Astrocyte (in vitro differentiated cells and primary cell): ENCODE data around the gene ACKR1. TPM values are rescaled to one million over a fixed set of nuclear protein-coding genes. Genes with fewer than 3 reads are reported as not detected.

ENCODE experiments used
- DNase-seq: peaks from one replicate; pipeline ENCODE4 v3.0.0-alpha.2; 2010; ENCODE audit warnings: low read depth
- FAIRE-seq: peaks from 2 replicates; lab custom pipeline; 2011; peaks lifted over from hg19 to GRCh38; lab: Jason Lieb, UNC
- H2AFZ ChIP-seq: 2 replicates; pipeline ENCODE4 v1.6.0; 2012; ENCODE audit warnings: low read depth, low read length, inconsistent platforms
- H3K27ac ChIP-seq: 2 replicates; pipeline ENCODE4 v1.5.1; 2011; ENCODE audit warnings: low read depth, low read length, inconsistent platforms
- H3K27me3 ChIP-seq: 2 replicates; pipeline ENCODE4 v1.6.0; 2011; ENCODE audit warnings: low read length, inconsistent platforms; ENCODE audit not compliant: insufficient read depth
- H3K36me3 ChIP-seq: 2 replicates; pipeline ENCODE4 v1.5.1; 2011; ENCODE audit warnings: low read length, inconsistent platforms; ENCODE audit not compliant: insufficient read depth
- H3K4me1 ChIP-seq: 2 replicates; pipeline ENCODE4 v1.5.1; 2011; ENCODE audit warnings: low read length, inconsistent platforms; ENCODE audit not compliant: insufficient read depth
- H3K4me2 ChIP-seq: 2 replicates; pipeline ENCODE4 v1.6.0; 2012; ENCODE audit warnings: low read length, inconsistent platforms
- H3K4me3 ChIP-seq: 2 replicates; pipeline ENCODE4 v1.5.1; 2011; ENCODE audit warnings: low read depth, mild to moderate bottlenecking, low read length, inconsistent platforms; ENCODE audit not compliant: insufficient read depth
- H3K79me2 ChIP-seq: 2 replicates; pipeline ENCODE4 v1.6.0; 2012; ENCODE audit warnings: mild to moderate bottlenecking, low read length, inconsistent platforms; ENCODE audit not compliant: insufficient read depth
- H3K9ac ChIP-seq: 2 replicates; pipeline ENCODE4 v1.6.0; 2012; ENCODE audit warnings: mild to moderate bottlenecking, low read length, inconsistent platforms
- H3K9me3 ChIP-seq: 2 replicates; pipeline ENCODE4 v1.5.1; 2012; ENCODE audit warnings: low read depth, mild to moderate bottlenecking, low read length, inconsistent platforms; ENCODE audit not compliant: insufficient read depth
- H4K20me1 ChIP-seq: 2 replicates; pipeline ENCODE4 v1.6.0; 2012; ENCODE audit warnings: low read length, inconsistent platforms; ENCODE audit not compliant: insufficient read depth
- H3K27ac Mint-ChIP-seq: one replicate; pipeline ENCODE4 v1.8.0; 2021; ENCODE audit warnings: mild to moderate bottlenecking, mixed read lengths; ENCODE audit not compliant: unreplicated experiment
- H3K27me3 Mint-ChIP-seq: one replicate; pipeline ENCODE4 v1.8.0; 2021; ENCODE audit warnings: low read depth, mixed read lengths; ENCODE audit not compliant: unreplicated experiment
- H3K36me3 Mint-ChIP-seq: one replicate; pipeline ENCODE4 v1.8.0; 2021; ENCODE audit warnings: low read depth, mixed read lengths; ENCODE audit not compliant: unreplicated experiment
- H3K4me1 Mint-ChIP-seq: one replicate; pipeline ENCODE4 v1.8.0; 2021; ENCODE audit warnings: low read depth, mixed read lengths; ENCODE audit not compliant: unreplicated experiment
- H3K4me3 Mint-ChIP-seq: one replicate; pipeline ENCODE4 v1.8.0; 2021; ENCODE audit warnings: mild to moderate bottlenecking, moderate library complexity, mixed read lengths; ENCODE audit not compliant: unreplicated experiment
- H3K9me3 Mint-ChIP-seq: one replicate; pipeline ENCODE4 v1.8.0; 2021; ENCODE audit warnings: mild to moderate bottlenecking, mixed read lengths; ENCODE audit not compliant: unreplicated experiment
- EZH2 ChIP-seq: IDR thresholded peaks from 2 replicates; pipeline ENCODE4 v1.6.1; 2012; ENCODE audit warnings: mild to moderate bottlenecking, low read length, inconsistent platforms; ENCODE audit not compliant: insufficient read depth
- total RNA-seq: library from RNA; stranded (reverse); gene quantifications from 2 replicates; pipeline ENCODE4 v1.2.1, GENCODE V29; 2021
- TF ChIP-seq, protein P1 (sequence below): IDR thresholded peaks from 2 replicates; pipeline ENCODE4 v1.5.1; 2011; ENCODE audit warnings: low read depth, mild to moderate bottlenecking, inconsistent platforms, low read length, moderate library complexity; ENCODE audit not compliant: insufficient read depth

Gene ACKR1
- total RNA-seq, 1 donor from 2014 or later: 1.00 TPM

DNA sequence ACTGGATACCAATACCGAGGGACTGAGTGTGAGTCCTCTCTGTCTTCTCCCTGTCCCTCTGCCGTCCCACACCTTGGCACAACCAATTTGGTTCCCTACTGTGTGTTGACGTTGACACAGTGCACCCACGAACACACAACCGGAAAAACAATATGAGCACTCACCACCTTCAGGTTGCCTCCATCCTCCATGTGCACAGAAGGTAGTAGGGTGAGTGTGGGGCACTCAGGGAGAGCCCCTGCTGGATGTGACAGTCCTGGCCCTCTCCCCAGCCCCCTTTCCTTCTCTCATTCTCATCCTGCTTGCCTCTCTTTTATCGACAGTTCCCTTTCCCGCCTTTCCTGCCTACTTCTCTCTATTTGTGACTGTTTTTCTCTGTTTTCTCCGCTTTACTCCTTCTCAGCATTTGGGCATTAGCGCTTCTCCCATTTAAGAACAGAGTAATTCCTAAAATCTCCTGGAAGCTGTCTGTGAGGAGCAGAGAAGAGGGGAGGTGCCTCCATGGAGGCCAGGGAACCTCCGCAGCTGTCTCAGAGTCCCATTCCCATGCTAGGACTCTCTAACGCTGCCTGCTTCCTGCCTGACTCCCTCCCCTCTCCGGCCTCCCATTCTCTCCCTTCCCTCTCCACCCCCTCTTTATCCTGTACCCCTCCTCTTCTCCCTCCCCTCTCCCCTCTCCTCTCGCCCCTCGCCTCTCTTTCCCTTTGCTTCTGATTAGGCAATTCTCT is 16.9 kb upstream of the ACKR1 start:
- no peak for FAIRE-seq
- Mint-ChIP-seq H3K4me1 (peaks cover 7% of the 10 kb centered on the region), H3K4me3 (peak overlapping the region; percentile 82)

GRCh38 chr1:159188375-159188788 is 16.3 kb upstream of the ACKR1 start:
- Histone ChIP-seq H2AFZ (peak overlapping the region; percentile 26), H3K27ac (no peak overlapping the region), H4K20me1 (no peaks in the 10 kb centered on the region), H3K4me1 (no peaks in the 10 kb centered on the region), H3K36me3 (no peaks in the 10 kb centered on the region), H3K27me3 (peaks cover 20% of the 10 kb centered on the region), H3K79me2 (no peaks in the 10 kb centered on the region), H3K9ac (no peak overlapping the region), H3K4me3 (no peak overlapping the region), H3K9me3 (no peaks in the 10 kb centered on the region), H3K4me2 (peak overlapping the region; percentile 65)
- H3K27me3 Mint-ChIP-seq: peaks cover 18% of the 10 kb centered on the region
- H3K4me1 Mint-ChIP-seq: peaks cover 7% of the 10 kb centered on the region
- H3K4me3 Mint-ChIP-seq: peak overlapping the region; percentile 82
- TF ChIP-seq EZH2: no peak
- TF ChIP-seq, protein P1, sequence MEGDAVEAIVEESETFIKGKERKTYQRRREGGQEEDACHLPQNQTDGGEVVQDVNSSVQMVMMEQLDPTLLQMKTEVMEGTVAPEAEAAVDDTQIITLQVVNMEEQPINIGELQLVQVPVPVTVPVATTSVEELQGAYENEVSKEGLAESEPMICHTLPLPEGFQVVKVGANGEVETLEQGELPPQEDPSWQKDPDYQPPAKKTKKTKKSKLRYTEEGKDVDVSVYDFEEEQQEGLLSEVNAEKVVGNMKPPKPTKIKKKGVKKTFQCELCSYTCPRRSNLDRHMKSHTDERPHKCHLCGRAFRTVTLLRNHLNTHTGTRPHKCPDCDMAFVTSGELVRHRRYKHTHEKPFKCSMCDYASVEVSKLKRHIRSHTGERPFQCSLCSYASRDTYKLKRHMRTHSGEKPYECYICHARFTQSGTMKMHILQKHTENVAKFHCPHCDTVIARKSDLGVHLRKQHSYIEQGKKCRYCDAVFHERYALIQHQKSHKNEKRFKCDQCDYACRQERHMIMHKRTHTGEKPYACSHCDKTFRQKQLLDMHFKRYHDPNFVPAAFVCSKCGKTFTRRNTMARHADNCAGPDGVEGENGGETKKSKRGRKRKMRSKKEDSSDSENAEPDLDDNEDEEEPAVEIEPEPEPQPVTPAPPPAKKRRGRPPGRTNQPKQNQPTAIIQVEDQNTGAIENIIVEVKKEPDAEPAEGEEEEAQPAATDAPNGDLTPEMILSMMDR: no peak
- H3K36me3 Mint-ChIP-seq: no peaks in the 10 kb centered on the region
- no peak for FAIRE-seq
- H3K9me3 Mint-ChIP-seq: peaks cover 2% of the 10 kb centered on the region
- H3K27ac Mint-ChIP-seq: peak overlapping the region; percentile 11
- peak; percentile 3 for DNase-seq

More for the DNA sequence above, 16.9 kb upstream of the ACKR1 start:
- no peaks in the 10 kb centered on the region for H3K36me3 ChIP-seq
- Mint-ChIP-seq H3K27ac (peak overlapping the region; percentile 11), H3K27me3 (peaks cover 18% of the 10 kb centered on the region), H3K9me3 (peaks cover 2% of the 10 kb centered on the region), H3K36me3 (no peaks in the 10 kb centered on the region)
- H3K79me2 ChIP-seq: no peaks in the 10 kb centered on the region
- TF ChIP-seq, protein P1: no peak
- no peak for TF ChIP-seq EZH2
- peaks cover 20% of the 10 kb centered on the region for H3K27me3 ChIP-seq
- DNase-seq: no peak
- H3K4me3 ChIP-seq: no peak overlapping the region
- H3K9ac ChIP-seq: no peak overlapping the region
- no peaks in the 10 kb centered on the region for H3K9me3 ChIP-seq
- peak overlapping the region; percentile 65 for H3K4me2 ChIP-seq
- no peak overlapping the region for H2AFZ ChIP-seq
- no peaks in the 10 kb centered on the region for H4K20me1 ChIP-seq
- no peak overlapping the region for H3K27ac ChIP-seq
- H3K4me1 ChIP-seq: no peaks in the 10 kb centered on the region

DNA sequence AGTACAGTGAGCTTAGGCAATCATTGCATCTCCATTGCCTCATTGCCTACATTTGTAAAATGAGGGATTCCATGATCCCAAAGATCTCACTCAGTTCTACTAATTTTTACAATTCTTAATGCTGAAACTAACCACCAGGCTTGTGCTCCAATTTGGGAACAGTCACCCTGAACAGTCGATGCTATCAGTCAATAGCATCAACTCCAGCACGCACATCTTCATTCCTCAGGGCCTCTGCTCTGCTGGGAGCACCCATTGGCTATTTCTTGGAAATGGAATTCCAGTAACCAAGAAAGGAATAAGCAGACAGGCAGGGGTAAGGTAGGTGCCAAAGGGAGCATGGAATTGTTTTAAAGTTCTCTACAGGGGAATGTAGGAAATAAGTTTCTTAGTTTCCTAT is 14.2 kb upstream of the ACKR1 start:
- Mint-ChIP-seq H3K9me3 (peaks cover 2% of the 10 kb centered on the region), H3K27ac (no peak overlapping the region), H3K27me3 (peaks cover 18% of the 10 kb centered on the region), H3K36me3 (no peaks in the 10 kb centered on the region), H3K4me1 (peaks cover 7% of the 10 kb centered on the region), H3K4me3 (no peak overlapping the region)
- H3K4me1 ChIP-seq: no peaks in the 10 kb centered on the region
- H3K4me3 ChIP-seq: no peak overlapping the region
- H3K27ac ChIP-seq: no peak overlapping the region
- peaks cover 20% of the 10 kb centered on the region for H3K27me3 ChIP-seq
- H3K79me2 ChIP-seq: no peaks in the 10 kb centered on the region
- H4K20me1 ChIP-seq: no peaks in the 10 kb centered on the region
- no peak for FAIRE-seq
- H2AFZ ChIP-seq: no peak overlapping the region
- no peaks in the 10 kb centered on the region for H3K9me3 ChIP-seq
- H3K36me3 ChIP-seq: no peaks in the 10 kb centered on the region
- no peak overlapping the region for H3K4me2 ChIP-seq
- no peak overlapping the region for H3K9ac ChIP-seq
- TF ChIP-seq, protein P1: no peak
- no peak for TF ChIP-seq EZH2
- DNase-seq: no peak
